ENCODE measurements around the gene TUFT1.

DNA sequence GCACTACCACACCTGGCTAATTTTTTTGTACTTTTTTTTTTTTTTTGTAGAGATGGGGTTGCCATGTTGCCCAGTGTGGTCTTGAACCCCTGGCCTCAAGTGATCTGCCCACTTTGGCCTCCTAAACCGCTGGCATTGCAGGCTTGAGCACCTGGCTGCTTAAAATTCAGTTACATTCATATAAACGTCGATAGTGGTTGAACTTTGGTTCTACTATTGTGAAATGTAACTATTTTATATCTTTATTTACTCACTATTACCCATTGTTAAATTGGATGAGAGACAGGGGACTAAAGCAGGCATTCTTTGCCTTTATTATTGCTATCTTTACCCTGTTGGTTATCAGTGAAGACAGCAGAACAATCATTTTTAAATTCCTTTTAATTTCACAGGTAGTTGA, 77.9 kb downstream of the TUFT1 start:
- no peak for TF ChIP-seq BHLHE40 (IDR thresholded peaks at IDR 0.05; ENCODE audit: borderline replicate concordance)
- no peak for TF ChIP-seq NFRKB (IDR thresholded peaks at IDR 0.05)
